NK-92 treated with Interleukin-12 subunit alpha and Interleukin-12 subunit beta, amount 100 ng/mL, for 24 hours (cell line): ENCODE results near the gene MOGAT3.
"Not testable (repeated sequence)": the region's sequence is repeated elsewhere in the genome, so short reads cannot be mapped to it uniquely, and the experiment has no call there.

Source experiments
- DNase-seq: peaks from one replicate; lab custom pipeline; 2025; lab: John Stamatoyannopoulos, UW

Gene MOGAT3

DNA sequence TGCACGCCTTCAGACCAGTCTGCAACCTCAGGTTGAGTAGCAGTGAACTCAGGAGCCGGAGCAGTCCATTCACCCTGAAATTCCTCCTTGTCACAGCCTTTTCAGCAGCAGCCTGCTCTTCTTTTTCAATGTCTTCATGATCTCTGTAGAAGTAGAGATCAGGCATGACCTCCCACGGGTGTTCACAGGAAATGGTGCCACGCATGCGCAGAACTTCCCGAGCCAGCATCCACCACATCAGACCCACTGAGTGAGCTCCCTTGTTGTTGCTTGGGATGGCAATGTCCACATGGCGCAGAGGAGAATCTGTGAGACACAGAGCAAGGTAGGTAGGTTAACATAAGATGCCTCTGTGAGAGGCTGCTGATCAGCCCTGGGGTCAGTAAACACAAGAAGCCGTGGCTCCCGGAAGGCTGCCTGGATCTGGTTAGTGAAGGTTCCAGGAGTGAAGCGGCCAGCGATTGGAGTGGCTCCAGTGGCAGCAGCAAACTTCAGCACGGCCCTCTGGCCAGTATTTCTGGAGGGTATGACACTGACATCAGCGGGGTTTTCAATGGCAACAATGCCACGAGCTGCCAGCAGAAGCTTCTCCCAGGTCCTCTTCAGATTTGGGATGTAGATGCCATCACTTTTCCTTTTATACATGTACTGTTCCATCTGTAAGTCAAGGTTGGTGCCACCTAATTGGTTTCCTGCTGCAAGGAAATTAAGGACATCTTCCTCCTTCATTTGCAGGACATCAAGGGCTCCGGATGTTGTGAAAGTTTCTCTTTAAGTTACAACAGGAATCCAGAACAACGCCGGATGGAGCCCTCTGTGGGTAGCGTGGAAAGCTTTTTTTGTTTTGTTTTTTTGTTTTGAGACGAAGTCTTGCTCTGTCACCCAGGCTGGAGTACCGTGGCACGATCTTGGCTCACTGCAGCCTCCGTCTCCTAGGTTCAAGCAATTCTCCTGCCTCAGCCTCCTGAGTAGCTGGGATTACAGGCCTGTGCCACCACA is 3.2 kb upstream of the MOGAT3 start:
- not testable (repeated sequence) for DNase-seq

- no peak for DNase-seq
Observed at GRCh38 chr7:101202603-101202918, 1.7 kb upstream of the MOGAT3 start.

GRCh38 chr7:101201695-101202602 is 1.1 kb upstream of the MOGAT3 start:
- no peak for DNase-seq

GRCh38 chr7:101200504-101200861 is 353 bp downstream of the MOGAT3 start:
- no peak for DNase-seq

GRCh38 chr7:101199522-101199921 is 1.3 kb downstream of the MOGAT3 start:
- DNase-seq: not testable (repeated sequence)

GRCh38 chr7:101198476-101198875 is 2.4 kb downstream of the MOGAT3 start:
- DNase-seq: no peak

GRCh38 chr7:101197991-101198390 is 2.8 kb downstream of the MOGAT3 start:
- DNase-seq: no peak

DNA sequence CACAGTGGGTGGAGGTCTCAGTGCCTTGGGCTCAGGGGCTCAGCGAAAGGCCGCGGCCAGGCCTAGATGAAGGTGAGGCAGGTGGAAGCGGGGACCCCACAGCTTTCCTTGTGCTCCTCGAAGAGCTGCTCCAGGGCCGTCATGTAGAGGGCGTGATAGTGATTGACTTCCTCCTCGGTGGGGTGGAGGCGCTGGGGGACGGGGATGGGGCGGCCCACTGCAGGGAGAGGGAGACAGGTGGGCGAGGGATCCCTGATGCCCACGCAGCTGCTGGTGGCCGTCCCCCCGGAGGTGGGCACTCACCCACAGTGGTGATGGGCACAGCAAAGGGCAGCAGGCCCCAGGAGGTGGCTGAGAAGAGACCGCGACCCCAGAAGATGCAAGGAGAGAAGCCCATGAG is 5.0 kb downstream of the MOGAT3 start:
- DNase-seq: no peak

DNA sequence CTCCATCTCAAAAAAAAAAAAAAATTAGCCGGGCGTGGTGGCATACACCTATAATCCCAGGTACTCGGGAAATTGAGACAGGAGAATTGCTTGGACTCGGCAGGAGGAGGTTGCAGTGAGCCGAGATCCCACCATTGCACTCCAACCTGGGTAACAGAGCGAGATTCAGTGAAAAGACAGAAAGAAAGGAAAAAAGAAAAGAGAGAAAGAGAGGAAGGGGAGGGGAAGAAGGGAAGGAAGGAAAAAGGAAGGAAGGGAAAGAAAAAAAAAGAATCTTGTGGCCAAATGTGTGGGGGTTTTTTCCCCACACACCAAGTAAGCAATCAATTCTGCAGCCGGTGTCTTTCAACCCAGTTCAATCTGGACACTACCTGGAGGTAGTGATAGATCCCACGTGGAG is 11.7 kb downstream of the MOGAT3 start:
- DNase-seq: no peak

GRCh38 chr7:101186844-101187428 is 13.9 kb downstream of the MOGAT3 start:
- DNase-seq: no peak

- DNase-seq: no peak
Observed at GRCh38 chr7:101186194-101186593, 14.6 kb downstream of the MOGAT3 start.

DNA sequence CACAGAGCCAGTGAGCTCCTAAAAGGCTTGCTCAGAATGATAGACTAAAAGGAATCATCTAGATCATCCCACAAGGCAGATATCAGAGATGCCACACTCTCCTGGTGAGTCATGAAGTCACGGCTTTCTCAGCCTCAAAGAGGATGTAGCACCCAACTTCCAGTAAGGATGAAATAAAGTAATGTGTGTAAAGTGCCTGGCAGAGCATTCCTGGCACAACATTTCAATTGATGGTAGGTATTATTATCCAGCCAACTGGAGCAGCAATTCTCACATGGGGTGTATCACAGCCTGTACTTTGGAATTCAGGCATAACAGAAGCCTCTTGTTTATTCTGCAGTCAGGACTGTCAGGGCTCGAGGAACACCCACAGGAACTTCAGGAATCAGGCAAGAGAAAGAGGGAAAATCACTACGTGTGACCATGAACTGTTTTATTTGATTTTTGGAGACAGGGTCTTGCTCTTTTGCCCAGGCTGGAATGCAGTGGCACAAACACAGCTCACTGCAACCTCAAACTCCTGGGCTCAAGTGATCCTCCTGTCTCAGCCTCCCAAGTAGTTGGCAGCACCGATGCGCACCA is 15.5 kb downstream of the MOGAT3 start:
- no peak for DNase-seq

GRCh38 chr7:101180130-101180755 is 20.6 kb downstream of the MOGAT3 start, which contains the start of gene NAT16:
TSS of gene NAT16 (minus strand) at chr7:101180293. CDS start at chr7:101174807, 5,486 bp downstream.
- no peak for DNase-seq

DNA sequence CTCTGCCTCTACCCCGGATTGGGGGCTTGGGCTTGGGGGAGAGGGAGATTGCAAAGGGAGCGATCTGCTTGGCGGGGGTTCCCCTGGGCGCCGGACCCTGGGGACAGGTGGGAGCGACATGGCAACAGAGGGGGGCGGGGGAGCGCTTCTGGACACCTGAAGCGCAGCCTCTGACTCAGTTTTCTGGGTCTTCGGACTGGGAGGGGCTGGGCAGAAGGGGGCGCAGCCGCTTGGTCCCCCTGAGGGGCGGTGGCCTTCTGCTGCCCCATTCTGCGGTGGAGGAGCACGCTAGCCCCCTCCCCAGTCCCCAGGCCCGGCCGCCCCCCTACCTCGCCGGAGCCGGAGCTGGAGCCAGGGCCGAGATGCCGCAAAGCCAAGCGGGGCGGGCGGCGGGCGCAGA is 21.1 kb downstream of the MOGAT3 start:
- no peak for DNase-seq

DNA sequence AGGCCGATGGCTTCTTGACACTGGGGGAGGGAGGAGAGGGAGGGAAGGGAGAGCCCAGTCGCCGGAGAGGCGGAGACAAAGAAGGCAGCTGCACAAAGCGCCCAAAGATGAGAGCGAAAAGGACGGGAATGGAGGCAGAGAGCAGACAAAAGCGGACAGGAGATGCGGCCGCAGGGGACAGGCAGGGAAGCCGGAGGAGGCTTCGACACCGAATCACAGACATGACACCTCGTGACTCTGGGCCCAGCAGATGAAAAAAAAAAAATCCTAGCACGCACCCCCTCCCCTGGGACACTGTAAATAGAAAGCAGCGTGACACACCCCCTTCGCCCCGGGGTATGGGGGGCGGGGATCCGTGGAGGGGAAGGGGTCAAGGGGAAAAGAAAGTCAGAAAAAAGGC is 21.7 kb downstream of the MOGAT3 start:
- no peak for DNase-seq

GRCh38 chr7:101177644-101178043 is 23.2 kb downstream of the MOGAT3 start:
- no peak for DNase-seq

DNA sequence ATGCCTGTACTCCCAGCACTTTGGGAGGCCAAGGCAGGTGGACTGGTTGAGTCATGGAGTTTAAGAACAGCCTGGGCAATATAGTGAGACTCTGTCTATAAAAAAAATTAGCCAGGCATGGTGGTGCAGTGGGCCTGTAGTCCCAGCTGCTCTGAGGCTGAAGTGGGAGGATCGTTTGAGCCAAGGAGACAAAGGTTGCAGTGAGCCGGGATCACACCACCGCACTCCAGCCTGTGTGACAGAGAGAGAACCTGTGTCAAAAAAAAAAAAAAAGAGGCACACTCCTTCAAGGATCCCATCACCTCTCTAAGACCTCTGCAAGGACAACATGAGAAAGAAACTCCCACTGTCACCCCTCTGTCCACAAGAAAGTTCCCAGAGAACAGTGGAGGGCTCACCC is 25.2 kb downstream of the MOGAT3 start:
- DNase-seq: no peak

- DNase-seq: no peak
Observed at GRCh38 chr7:101174322-101174854, 26.4 kb downstream of the MOGAT3 start.

- no peak for DNase-seq
Observed at GRCh38 chr7:101173752-101174244, 27.0 kb downstream of the MOGAT3 start.

DNA sequence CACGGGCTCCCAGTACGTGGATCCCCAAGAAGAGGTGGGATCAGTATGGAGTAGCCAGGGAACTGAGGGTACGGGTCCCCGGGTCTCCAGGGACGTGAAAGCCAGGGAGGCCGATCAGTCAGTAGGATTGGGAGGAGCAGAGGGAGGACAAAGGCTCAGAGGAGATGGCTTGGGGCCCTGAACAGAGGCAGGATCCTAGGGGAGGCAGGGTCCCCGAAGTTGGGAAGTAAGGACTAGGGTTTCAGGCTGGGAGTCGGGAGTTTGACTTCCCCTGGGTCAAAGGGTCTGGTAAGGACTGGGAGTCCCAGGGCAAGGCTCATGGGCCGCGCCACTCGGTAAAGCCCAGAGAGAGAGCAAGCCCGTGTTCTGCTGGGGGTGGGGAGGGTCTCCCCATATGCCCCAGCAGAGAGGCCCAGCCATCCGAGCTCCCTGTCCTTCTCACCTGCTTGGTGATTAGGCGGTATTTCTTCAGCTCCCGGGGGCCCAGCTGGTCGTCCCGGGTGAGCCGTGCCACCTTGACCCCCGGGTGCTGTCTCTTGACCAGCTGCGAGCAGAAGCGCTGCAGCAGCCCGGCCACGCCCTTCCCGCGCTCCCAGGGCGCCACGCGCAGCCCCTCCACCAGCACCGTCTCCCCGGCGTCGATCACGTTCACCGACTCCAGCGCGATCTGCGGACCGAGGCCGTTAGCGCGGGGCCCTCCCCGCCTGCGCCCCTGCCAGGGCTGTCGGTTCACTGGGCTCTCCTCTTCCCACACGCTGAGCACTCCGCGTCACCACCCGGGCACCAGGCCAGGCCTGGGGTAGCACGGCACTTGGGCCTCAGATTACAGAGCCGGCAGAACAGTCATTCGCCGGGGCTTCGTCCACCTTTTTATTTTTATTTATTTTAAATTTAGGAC is 27.7 kb downstream of the MOGAT3 start:
- DNase-seq: no peak
